Measurements from ENCODE around the gene NFIA. TPM values are rescaled to one million over a fixed set of nuclear protein-coding genes. Genes with fewer than 3 reads are reported as not detected.

Gene NFIA
- total RNA-seq, 1 experiment from 2014 or later = 20.9 TPM

DNA sequence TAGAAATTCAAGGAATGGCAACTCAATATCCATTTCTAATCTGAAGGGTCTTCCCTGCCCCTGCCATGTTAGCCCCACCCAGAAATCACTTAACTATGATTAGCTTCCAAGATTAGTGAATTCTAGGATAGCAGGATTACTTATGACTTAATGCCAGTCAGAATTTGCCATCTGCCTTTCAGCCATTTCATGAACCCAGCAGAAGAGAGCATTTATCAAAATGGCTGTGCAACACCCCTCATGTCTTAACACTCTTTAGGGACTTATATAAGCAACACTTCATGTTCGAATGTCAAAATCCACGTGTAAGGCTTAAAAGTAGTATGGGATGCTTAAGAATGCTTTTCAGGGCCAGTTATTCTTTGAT is 288.5 kb downstream of the NFIA start:
- no TSS peak for BruUV-seq (replicated peaks)
- ChIA-PET CTCF (no interaction called here), POLR2A (interaction anchor here (0.7 kb wide), 1 partner anchor 374 kb away, joined by 3 read pairs; no protein-coding TSS in a partner anchor)
- Histone ChIP-seq H3K4me3 (ENCODE audit: low read depth in 2 of 2, low read length in 2 of 2) (no peak overlapping the region), H3K36me3 (ENCODE audit: control insufficient read depth, insufficient read depth, low read length) (no peaks in the 10 kb centered on the region), H3K27me3 (ENCODE audit: control insufficient read depth, insufficient read depth, low read length) (no peaks in the 10 kb centered on the region), H3K4me1 (ENCODE audit: control insufficient read depth, insufficient read depth, low read length) (no peaks in the 10 kb centered on the region), H3K9me3 (ENCODE audit: control insufficient read depth, insufficient read depth, low read depth, low read length) (no peaks in the 10 kb centered on the region), H3K27ac (ENCODE audit: low read length) (no peak overlapping the region)
- in situ Hi-C loops (cut with HindIII; ENCODE audit: low pct_unique_long_range_greater_than_20kb, low sequenced_read_pairs) = no loop called here
- intact Hi-C loops (cut with micrococcal nuclease; ENCODE audit: unreplicated experiment) = no loop called here
- DNase-seq (ENCODE audit: low read depth, low spot score) (no peak), ATAC-seq (no peak)
- no peak for TF ChIP-seq CTCF (IDR thresholded peaks at IDR 0.05)
- no peak for TF ChIP-seq SIN3A (IDR thresholded peaks at IDR 0.05; ENCODE audit: borderline replicate concordance, insufficient read depth, low read depth, low read length)
- TF ChIP-seq POLR2AphosphoS5 (IDR thresholded peaks at IDR 0.05; ENCODE audit: low read depth, low read length) = no peak
- TF ChIP-seq, protein P1, sequence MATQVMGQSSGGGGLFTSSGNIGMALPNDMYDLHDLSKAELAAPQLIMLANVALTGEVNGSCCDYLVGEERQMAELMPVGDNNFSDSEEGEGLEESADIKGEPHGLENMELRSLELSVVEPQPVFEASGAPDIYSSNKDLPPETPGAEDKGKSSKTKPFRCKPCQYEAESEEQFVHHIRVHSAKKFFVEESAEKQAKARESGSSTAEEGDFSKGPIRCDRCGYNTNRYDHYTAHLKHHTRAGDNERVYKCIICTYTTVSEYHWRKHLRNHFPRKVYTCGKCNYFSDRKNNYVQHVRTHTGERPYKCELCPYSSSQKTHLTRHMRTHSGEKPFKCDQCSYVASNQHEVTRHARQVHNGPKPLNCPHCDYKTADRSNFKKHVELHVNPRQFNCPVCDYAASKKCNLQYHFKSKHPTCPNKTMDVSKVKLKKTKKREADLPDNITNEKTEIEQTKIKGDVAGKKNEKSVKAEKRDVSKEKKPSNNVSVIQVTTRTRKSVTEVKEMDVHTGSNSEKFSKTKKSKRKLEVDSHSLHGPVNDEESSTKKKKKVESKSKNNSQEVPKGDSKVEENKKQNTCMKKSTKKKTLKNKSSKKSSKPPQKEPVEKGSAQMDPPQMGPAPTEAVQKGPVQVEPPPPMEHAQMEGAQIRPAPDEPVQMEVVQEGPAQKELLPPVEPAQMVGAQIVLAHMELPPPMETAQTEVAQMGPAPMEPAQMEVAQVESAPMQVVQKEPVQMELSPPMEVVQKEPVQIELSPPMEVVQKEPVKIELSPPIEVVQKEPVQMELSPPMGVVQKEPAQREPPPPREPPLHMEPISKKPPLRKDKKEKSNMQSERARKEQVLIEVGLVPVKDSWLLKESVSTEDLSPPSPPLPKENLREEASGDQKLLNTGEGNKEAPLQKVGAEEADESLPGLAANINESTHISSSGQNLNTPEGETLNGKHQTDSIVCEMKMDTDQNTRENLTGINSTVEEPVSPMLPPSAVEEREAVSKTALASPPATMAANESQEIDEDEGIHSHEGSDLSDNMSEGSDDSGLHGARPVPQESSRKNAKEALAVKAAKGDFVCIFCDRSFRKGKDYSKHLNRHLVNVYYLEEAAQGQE (IDR thresholded peaks at IDR 0.05; ENCODE audit: insufficient read depth in 1 of 2, low read depth in 2 of 2, low read length in 1 of 2) = no peak
- TF ChIP-seq TCF7L2 (IDR thresholded peaks at IDR 0.05; ENCODE audit: low read depth, low read length) = no peak

DNA sequence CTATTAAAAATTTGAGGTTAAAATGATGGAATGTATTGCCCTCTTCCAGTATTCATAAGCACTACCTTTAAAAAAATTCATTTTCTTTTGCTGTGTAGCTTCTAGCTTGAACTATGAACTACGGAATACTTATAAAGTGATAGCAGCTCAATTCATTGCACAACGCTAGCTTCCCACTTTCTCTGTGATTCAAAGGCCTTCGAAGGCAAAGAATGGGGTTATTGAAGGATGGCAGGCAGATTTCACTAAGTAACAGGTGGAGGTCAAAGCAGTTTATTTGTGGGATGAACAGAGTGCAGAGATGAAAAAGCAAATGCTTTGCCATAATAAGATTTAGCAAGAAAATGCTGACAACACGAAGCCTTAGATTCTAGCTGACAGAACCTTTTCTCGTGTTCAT is 290.6 kb downstream of the NFIA start:
- Histone ChIP-seq H3K9me3 (ENCODE audit: control insufficient read depth, insufficient read depth, low read depth, low read length) (no peaks in the 10 kb centered on the region), H3K4me3 (ENCODE audit: low read depth in 2 of 2, low read length in 2 of 2) (no peak overlapping the region), H3K4me1 (ENCODE audit: control insufficient read depth, insufficient read depth, low read length) (no peaks in the 10 kb centered on the region), H3K36me3 (ENCODE audit: control insufficient read depth, insufficient read depth, low read length) (no peaks in the 10 kb centered on the region), H3K27ac (ENCODE audit: low read length) (no peak overlapping the region), H3K27me3 (ENCODE audit: control insufficient read depth, insufficient read depth, low read length) (no peaks in the 10 kb centered on the region)
- ChIA-PET POLR2A (no interaction called here), CTCF (interaction anchor here (0.7 kb wide), 1 partner anchor 204 kb away, joined by 3 read pairs; no protein-coding TSS in a partner anchor)
- ATAC-seq (no peak), DNase-seq (ENCODE audit: low read depth, low spot score) (no peak)
- no TSS peak for BruUV-seq (replicated peaks)
- in situ Hi-C loops (cut with HindIII; ENCODE audit: low pct_unique_long_range_greater_than_20kb, low sequenced_read_pairs) = no loop called here
- TF ChIP-seq POLR2AphosphoS5 (IDR thresholded peaks at IDR 0.05; ENCODE audit: low read depth, low read length) (no peak), SIN3A (IDR thresholded peaks at IDR 0.05; ENCODE audit: borderline replicate concordance, insufficient read depth, low read depth, low read length) (no peak), CTCF (IDR thresholded peaks at IDR 0.05) (no peak), TCF7L2 (IDR thresholded peaks at IDR 0.05; ENCODE audit: low read depth, low read length) (no peak)
- TF ChIP-seq, protein P1 (IDR thresholded peaks at IDR 0.05; ENCODE audit: insufficient read depth in 1 of 2, low read depth in 2 of 2, low read length in 1 of 2) = no peak
- intact Hi-C loops (cut with micrococcal nuclease; ENCODE audit: unreplicated experiment) = no loop called here

Measured in Panc1 (cell line).